Keratinocyte (primary cell): ENCODE data around the gene KCTD1. TPM values are rescaled to one million over a fixed set of nuclear protein-coding genes. Genes with fewer than 3 reads are reported as not detected.

Experiments
- DNase-seq: peaks from one replicate; pipeline ENCODE4 v3.0.0-alpha.2; 2011; ENCODE audit warnings: low read depth, missing footprints, low spot score
- FAIRE-seq: peaks from 2 replicates; lab custom pipeline; 2011; peaks lifted over from hg19 to GRCh38; lab: Jason Lieb, UNC
- H2AFZ ChIP-seq: 2 replicates; pipeline ENCODE4 v1.6.0; 2012; ENCODE audit warnings: low read length, control low read depth, inconsistent platforms; ENCODE audit not compliant: control insufficient read depth
- H3K27ac ChIP-seq: 2 replicates; pipeline ENCODE4 v1.5.1; 2011; ENCODE audit warnings: low read length; ENCODE audit not compliant: control insufficient read depth, insufficient read depth
- H3K27me3 ChIP-seq: 3 replicates; pipeline ENCODE4 v1.6.0; 2011; ENCODE audit warnings: low read length; ENCODE audit not compliant: control insufficient read depth, insufficient read depth; ENCODE audit errors: extremely low read depth
- H3K36me3 ChIP-seq, 2 experiments: 2 replicates in 1 of 2; 3 replicates in 1 of 2; pipeline ENCODE4 v1.5.1; 2011; ENCODE audit warnings: low read length in 2 of 2, mild to moderate bottlenecking in 1 of 2; ENCODE audit not compliant: control insufficient read depth in 2 of 2, insufficient read depth in 2 of 2; ENCODE audit errors: extremely low read depth in 1 of 2
- H3K4me1 ChIP-seq: 3 replicates; pipeline ENCODE4 v1.5.1; 2011; ENCODE audit warnings: low read length; ENCODE audit not compliant: control insufficient read depth, insufficient read depth; ENCODE audit errors: extremely low read depth
- H3K4me2 ChIP-seq: 3 replicates; pipeline ENCODE4 v1.6.0; 2011; ENCODE audit warnings: low read depth, low read length; ENCODE audit not compliant: control insufficient read depth, insufficient read depth; ENCODE audit errors: extremely low read depth
- H3K4me3 ChIP-seq, 3 experiments: fragments of 200-600 bp in 1 of 3; sonication (generic) in 1 of 3; 2 replicates in 2 of 3; 3 replicates in 1 of 3; pipeline ENCODE4 v1.5.1; 2011 to 2016; ENCODE audit warnings: low read length in 3 of 3, mild to moderate bottlenecking in 3 of 3, control low read depth in 2 of 3, inconsistent platforms in 1 of 3, low read depth in 1 of 3, mixed read lengths in 1 of 3, mixed run types in 1 of 3, moderate library complexity in 1 of 3; ENCODE audit not compliant: control insufficient read depth in 2 of 3, insufficient read depth in 2 of 3; ENCODE audit errors: extremely low read depth in 1 of 3
- H3K79me2 ChIP-seq: 2 replicates; pipeline ENCODE4 v1.6.0; 2012; ENCODE audit warnings: low read length; ENCODE audit not compliant: control insufficient read depth, insufficient read depth
- H3K9ac ChIP-seq: 3 replicates; pipeline ENCODE4 v1.6.0; 2011; ENCODE audit warnings: low read length; ENCODE audit not compliant: control insufficient read depth, insufficient read depth; ENCODE audit errors: extremely low read depth
- H3K9me1 ChIP-seq: 3 replicates; pipeline ENCODE4 v1.6.0; 2011; ENCODE audit warnings: low read length; ENCODE audit not compliant: control insufficient read depth, insufficient read depth; ENCODE audit errors: extremely low read depth
- H3K9me3 ChIP-seq: 2 replicates; pipeline ENCODE4 v1.5.1; 2012; ENCODE audit warnings: low read depth, low read length; ENCODE audit not compliant: control insufficient read depth
- H4K20me1 ChIP-seq: 3 replicates; pipeline ENCODE4 v1.6.0; 2011; ENCODE audit warnings: low read length; ENCODE audit not compliant: control insufficient read depth, insufficient read depth; ENCODE audit errors: extremely low read depth
- EZH2 ChIP-seq: IDR thresholded peaks from one replicate; pipeline ENCODE4 v1.6.1; 2012; ENCODE audit warnings: inconsistent platforms, mild to moderate bottlenecking, low read length, moderate library complexity
- dilution Hi-C: fragments of 300-500 bp; cut with MboI; formaldehyde crosslinking; loops from one replicate; pipeline ENCODE4 v1.7.0; 2020; ENCODE audit warnings: low sequenced_read_pairs; ENCODE audit not compliant: extremely low pct_ligation_motif_present
- polyA plus RNA-seq, 5 experiments: library from polyadenylated mRNA; depleted of rRNA in 3 of 5; stranded (reverse) in 3 of 5; stranded (forward) in 1 of 5; unstranded in 1 of 5; fragments of >200 nt; gene quantifications; 1 replicate in 1 of 5; 2 replicates in 3 of 5; 3 replicates in 1 of 5; pipeline versions ENCODE4 v1.2.1 to v1.2.3, GENCODE V29; 2011 to 2012; ENCODE audit warnings: missing spikeins in 2 of 5, low read depth in 1 of 5, low replicate concordance in 1 of 5
- TF ChIP-seq, protein P1 (sequence below), 3 experiments: IDR thresholded peaks in 1 of 3; conservative IDR thresholded peaks in 1 of 3; optimal IDR thresholded peaks in 1 of 3; 2 replicates in 2 of 3; 3 replicates in 1 of 3; pipeline versions ENCODE3 to v1.5.1; 2011; ENCODE audit warnings: low read length in 3 of 3, mild to moderate bottlenecking in 3 of 3, moderate library complexity in 2 of 3, control low read depth in 1 of 3, inconsistent platforms in 1 of 3; ENCODE audit not compliant: insufficient read depth in 2 of 3; ENCODE audit errors: extremely low read depth in 1 of 3

KCTD1 gene
- polyA plus RNA-seq, 1 donor (not counting 4 experiments of a cell fraction or from before 2014, with no cell fraction given) = 32.1 TPM

DNA sequence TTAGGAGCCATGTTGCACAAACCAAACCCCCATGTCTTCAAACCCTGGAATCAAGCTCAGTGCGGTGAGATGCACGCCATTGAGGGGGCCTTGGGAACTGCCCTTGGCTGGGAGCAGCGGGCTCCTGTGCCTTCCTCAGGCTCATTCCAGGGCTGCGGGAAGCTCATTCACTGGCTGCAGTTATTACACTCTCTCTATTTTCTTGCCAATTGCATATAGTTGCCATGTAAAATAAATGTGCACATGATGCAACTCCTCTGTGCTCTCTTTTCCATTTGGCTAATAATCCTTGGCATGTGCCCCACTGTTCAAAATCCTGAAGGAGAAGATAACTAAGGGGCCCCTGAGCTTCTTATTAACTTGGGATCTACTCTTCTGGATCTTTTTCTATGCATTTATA lies 74.7 kb downstream of the KCTD1 start:
- H3K27me3 ChIP-seq = no peaks in the 10 kb centered on the region
- H2AFZ ChIP-seq = no peak overlapping the region
- FAIRE-seq (no peak), DNase-seq (no peak)
- H3K4me2 ChIP-seq = no peak overlapping the region
- H3K9ac ChIP-seq = no peak overlapping the region
- no peak overlapping the region for H3K4me3 ChIP-seq
- no peaks in the 10 kb centered on the region for H3K9me3 ChIP-seq
- H4K20me1 ChIP-seq = no peaks in the 10 kb centered on the region
- H3K36me3 ChIP-seq = peaks cover 12 to 29% of the 10 kb centered on the region in 2 experiments
- H3K79me2 ChIP-seq = peaks cover 1% of the 10 kb centered on the region
- peaks cover 14% of the 10 kb centered on the region for H3K4me1 ChIP-seq
- peaks cover 2% of the 10 kb centered on the region for H3K9me1 ChIP-seq
- TF ChIP-seq, protein P1, sequence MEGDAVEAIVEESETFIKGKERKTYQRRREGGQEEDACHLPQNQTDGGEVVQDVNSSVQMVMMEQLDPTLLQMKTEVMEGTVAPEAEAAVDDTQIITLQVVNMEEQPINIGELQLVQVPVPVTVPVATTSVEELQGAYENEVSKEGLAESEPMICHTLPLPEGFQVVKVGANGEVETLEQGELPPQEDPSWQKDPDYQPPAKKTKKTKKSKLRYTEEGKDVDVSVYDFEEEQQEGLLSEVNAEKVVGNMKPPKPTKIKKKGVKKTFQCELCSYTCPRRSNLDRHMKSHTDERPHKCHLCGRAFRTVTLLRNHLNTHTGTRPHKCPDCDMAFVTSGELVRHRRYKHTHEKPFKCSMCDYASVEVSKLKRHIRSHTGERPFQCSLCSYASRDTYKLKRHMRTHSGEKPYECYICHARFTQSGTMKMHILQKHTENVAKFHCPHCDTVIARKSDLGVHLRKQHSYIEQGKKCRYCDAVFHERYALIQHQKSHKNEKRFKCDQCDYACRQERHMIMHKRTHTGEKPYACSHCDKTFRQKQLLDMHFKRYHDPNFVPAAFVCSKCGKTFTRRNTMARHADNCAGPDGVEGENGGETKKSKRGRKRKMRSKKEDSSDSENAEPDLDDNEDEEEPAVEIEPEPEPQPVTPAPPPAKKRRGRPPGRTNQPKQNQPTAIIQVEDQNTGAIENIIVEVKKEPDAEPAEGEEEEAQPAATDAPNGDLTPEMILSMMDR (optimal IDR thresholded peaks at IDR 0.05 in 1 of 3, IDR thresholded peaks at IDR 0.05 in 1 of 3, conservative IDR thresholded peaks at IDR 0.05 in 1 of 3; ENCODE audit: extremely low read depth in 1 of 3, insufficient read depth in 2 of 3, low read length in 3 of 3) = no peak
- TF ChIP-seq EZH2 = no peak
- no peak overlapping the region for H3K27ac ChIP-seq
- dilution Hi-C loops = no loop called here

DNA sequence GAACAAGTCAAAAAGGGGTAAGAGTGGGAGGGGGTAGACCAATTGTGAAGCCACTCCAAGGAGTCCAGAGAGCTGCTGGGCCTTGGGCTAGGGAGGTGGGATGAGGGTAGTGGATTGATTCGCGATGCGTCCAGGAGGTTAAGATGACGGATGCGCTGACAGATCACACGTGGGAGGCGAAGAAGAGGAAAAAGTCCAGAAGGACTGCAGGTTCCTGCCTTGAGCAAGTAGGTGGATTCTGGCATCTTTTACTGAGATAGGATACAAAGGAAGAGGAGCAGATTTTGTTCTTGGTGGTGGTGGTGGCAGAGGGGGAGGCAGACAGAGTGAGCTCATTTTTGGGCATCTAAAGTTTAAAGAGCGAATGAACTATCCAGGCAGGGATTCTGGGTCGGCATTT lies 76.5 kb downstream of the KCTD1 start:
- H3K27ac ChIP-seq = no peak overlapping the region
- DNase-seq (no peak), FAIRE-seq (no peak)
- dilution Hi-C loops = no loop called here
- no peak overlapping the region for H3K4me3 ChIP-seq
- no peaks in the 10 kb centered on the region for H3K27me3 ChIP-seq
- H3K36me3 ChIP-seq = peaks cover 12 to 32% of the 10 kb centered on the region in 2 experiments
- peaks cover 2% of the 10 kb centered on the region for H3K4me1 ChIP-seq
- H3K79me2 ChIP-seq = peaks cover 1% of the 10 kb centered on the region
- H3K9me1 ChIP-seq = peaks cover 2% of the 10 kb centered on the region
- no peaks in the 10 kb centered on the region for H3K9me3 ChIP-seq
- H2AFZ ChIP-seq = no peak overlapping the region
- H4K20me1 ChIP-seq = no peaks in the 10 kb centered on the region
- H3K4me2 ChIP-seq = no peak overlapping the region
- TF ChIP-seq, protein P1 (optimal IDR thresholded peaks at IDR 0.05 in 1 of 3, IDR thresholded peaks at IDR 0.05 in 1 of 3, conservative IDR thresholded peaks at IDR 0.05 in 1 of 3; ENCODE audit: extremely low read depth in 1 of 3, insufficient read depth in 2 of 3, low read length in 3 of 3) = no peak
- TF ChIP-seq EZH2 = no peak
- no peak overlapping the region for H3K9ac ChIP-seq
